ENCODE data around the gene DCC.
"Not testable (repeated sequence)": the region's sequence is repeated elsewhere in the genome, so short reads cannot be mapped to it uniquely, and the experiment has no call there.

DNA sequence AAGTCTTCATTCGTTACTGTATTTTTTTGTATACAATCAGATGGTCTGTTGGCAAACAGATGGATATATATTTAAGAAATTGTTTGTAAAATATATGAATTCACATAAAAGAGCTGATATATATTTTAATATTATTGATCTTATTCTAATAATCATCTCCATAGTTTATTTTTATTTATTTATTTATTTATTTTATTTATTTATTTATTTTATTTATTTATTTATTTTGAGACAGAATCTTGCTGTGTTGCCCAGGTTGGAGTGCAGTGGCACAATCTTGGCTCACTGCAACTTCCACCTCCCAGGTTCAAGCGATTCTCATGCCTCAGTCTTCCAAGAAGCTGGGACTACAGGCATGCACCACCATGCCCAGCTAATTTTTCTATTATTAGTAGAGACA, 1128.2 kb downstream of the DCC start:
- not testable (repeated sequence) for TF ChIP-seq EZH2 (IDR thresholded peaks at IDR 0.05); POLR2AphosphoS5 (IDR thresholded peaks at IDR 0.05; ENCODE audit: borderline replicate concordance, low read depth, low read length)

Measured in SK-N-MC (cell line).